Smooth muscle cell (in vitro differentiated cells): ENCODE results near the gene METTL26. TPM values are rescaled to one million over a fixed set of nuclear protein-coding genes. Genes with fewer than 3 reads are reported as not detected.

Source experiments
- DNase-seq: peaks from one replicate; lab custom pipeline; 2025; ENCODE audit not compliant: unreplicated experiment; lab: John Stamatoyannopoulos, UW
- H2AFZ ChIP-seq: fragments of 200-600 bp; sonication (generic); 2 replicates; pipeline ENCODE4 v1.6.0; 2016; ENCODE audit warnings: antibody characterized with exemption, low read depth, mild to moderate bottlenecking
- H3F3A ChIP-seq: fragments of 200-600 bp; sonication (generic); 2 replicates; pipeline ENCODE4 v1.6.0; 2017; ENCODE audit warnings: antibody characterized with exemption, low read depth
- H3K27ac ChIP-seq: fragments of 200-600 bp; sonication (generic); 2 replicates; pipeline ENCODE4 v1.5.1; 2016; ENCODE audit warnings: low read depth, mild to moderate bottlenecking
- H3K27me3 ChIP-seq: fragments of 200-600 bp; sonication (generic); 2 replicates; pipeline ENCODE4 v1.6.1; 2016; ENCODE audit warnings: low read depth, mild to moderate bottlenecking
- H3K36me3 ChIP-seq: fragments of 200-600 bp; sonication (generic); 2 replicates; pipeline ENCODE4 v1.5.1; 2016; ENCODE audit warnings: low read depth
- H3K4me1 ChIP-seq: fragments of 200-600 bp; sonication (generic); 2 replicates; pipeline ENCODE4 v1.5.1; 2016; ENCODE audit warnings: low read depth
- H3K4me2 ChIP-seq: fragments of 200-600 bp; sonication (generic); 2 replicates; pipeline ENCODE4 v1.6.0; 2016; ENCODE audit warnings: mild to moderate bottlenecking
- H3K4me3 ChIP-seq: fragments of 200-600 bp; sonication (generic); 2 replicates; pipeline ENCODE4 v1.5.1; 2016; ENCODE audit warnings: mild to moderate bottlenecking
- H3K79me2 ChIP-seq: fragments of 200-600 bp; sonication (generic); 2 replicates; pipeline ENCODE4 v1.6.0; 2016; ENCODE audit warnings: low read depth, mild to moderate bottlenecking
- H3K9ac ChIP-seq: fragments of 200-600 bp; sonication (generic); 2 replicates; pipeline ENCODE4 v1.6.0; 2016; ENCODE audit warnings: low read depth
- H3K9me3 ChIP-seq: fragments of 200-600 bp; sonication (generic); replicated peaks from 2 replicates; pipeline ENCODE4 v1.5.1; 2016; ENCODE audit warnings: low read depth
- H4K20me1 ChIP-seq: fragments of 200-600 bp; sonication (generic); 2 replicates; pipeline ENCODE4 v1.6.0; 2016; ENCODE audit warnings: low read depth
- WGBS: methylation state at CpG from one replicate; pipeline ENCODE4 v1.1.7; 2016; ENCODE audit warnings: low lambda C conversion rate; 5-methylcytosine and 5-hydroxymethylcytosine counted together
- polyA plus RNA-seq: library from polyadenylated mRNA; unstranded; fragments of >200 nt; fragmentation: Nextera tagmentation; extraction: Ambion mirVana; gene quantifications from 2 replicates; pipeline ENCODE4 v1.2.1, GENCODE V29; 2016
- total RNA-seq: library from RNA; depleted of rRNA; stranded (reverse); fragments of >200 nt; gene quantifications from 2 replicates; pipeline ENCODE4 v1.2.3, GENCODE V29; 2014
- TF ChIP-seq, protein P1 (sequence below): fragments of 200-600 bp; sonication (generic); IDR thresholded peaks from 2 replicates; pipeline ENCODE4 v1.5.1; 2017; ENCODE audit warnings: borderline replicate concordance, mild to moderate bottlenecking, antibody characterized with exemption; ENCODE audit not compliant: insufficient read depth, poor library complexity, severe bottlenecking

Gene METTL26
- total RNA-seq (134 and 158 TPM in 2 replicates), polyA plus RNA-seq (227 and 238 TPM in 2 replicates)

DNA sequence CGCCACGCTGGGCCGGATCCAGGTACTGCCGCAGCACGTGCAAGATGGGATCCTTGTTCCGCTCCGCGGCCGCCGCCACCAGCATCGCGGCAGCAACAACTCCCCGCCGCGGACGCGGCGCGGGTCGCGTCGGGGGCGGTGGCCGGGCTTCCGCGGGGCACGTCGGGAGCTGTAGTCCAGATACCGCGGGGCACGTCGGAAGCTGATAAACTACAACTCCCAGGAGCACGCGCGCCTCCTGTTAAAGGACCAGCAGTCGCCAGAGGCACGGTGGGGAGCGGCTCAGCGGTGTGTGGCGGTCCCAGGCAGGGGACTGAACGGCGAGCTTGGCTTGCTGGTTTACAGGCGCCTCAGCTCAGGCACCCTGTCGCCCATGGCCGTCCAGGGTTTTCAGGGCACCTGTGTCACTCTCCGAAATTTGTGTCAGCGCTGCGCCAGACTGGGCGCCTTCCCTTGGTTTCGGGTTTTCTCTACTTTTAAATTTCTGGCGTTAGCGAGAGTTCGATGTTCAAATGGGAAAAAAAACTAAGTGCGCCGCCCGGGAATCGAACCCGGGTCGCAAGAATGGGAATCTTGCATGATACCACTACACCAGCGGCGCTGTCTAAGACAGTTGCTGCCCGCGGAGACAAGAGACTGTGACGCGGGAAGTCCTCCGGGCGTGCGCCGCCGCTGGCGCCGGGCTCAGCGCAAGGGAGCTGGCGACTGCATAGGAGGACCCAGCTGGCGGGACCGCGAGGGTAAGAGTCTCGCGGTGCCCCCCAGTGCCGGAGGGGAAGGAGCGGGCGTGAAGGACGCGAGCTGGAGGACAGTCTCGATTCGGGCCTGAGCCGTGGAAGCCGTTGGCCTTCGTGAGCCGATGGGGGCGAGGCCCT, at the start of gene METTL26:
Gene METTL26, minus strand, starts transcription at position 100 of the 875 bp plus-strand sequence. Its CDS starts 15 bp downstream, at position 85.
- no peaks in the 10 kb centered on the region for H3K36me3 ChIP-seq
- H3K4me2 ChIP-seq = peak within 1 kb of the TSS; percentile 89
- peaks cover 13% of the 10 kb centered on the region for H3F3A ChIP-seq
- peaks cover 10% of the 10 kb centered on the region for H3K79me2 ChIP-seq
- peak within 1 kb of the TSS; percentile 88 for H3K27ac ChIP-seq
- DNase-seq = peak; percentile 99
- peaks cover 11% of the 10 kb centered on the region for H4K20me1 ChIP-seq
- TF ChIP-seq, protein P1, sequence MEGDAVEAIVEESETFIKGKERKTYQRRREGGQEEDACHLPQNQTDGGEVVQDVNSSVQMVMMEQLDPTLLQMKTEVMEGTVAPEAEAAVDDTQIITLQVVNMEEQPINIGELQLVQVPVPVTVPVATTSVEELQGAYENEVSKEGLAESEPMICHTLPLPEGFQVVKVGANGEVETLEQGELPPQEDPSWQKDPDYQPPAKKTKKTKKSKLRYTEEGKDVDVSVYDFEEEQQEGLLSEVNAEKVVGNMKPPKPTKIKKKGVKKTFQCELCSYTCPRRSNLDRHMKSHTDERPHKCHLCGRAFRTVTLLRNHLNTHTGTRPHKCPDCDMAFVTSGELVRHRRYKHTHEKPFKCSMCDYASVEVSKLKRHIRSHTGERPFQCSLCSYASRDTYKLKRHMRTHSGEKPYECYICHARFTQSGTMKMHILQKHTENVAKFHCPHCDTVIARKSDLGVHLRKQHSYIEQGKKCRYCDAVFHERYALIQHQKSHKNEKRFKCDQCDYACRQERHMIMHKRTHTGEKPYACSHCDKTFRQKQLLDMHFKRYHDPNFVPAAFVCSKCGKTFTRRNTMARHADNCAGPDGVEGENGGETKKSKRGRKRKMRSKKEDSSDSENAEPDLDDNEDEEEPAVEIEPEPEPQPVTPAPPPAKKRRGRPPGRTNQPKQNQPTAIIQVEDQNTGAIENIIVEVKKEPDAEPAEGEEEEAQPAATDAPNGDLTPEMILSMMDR = no peak
- H3K9me3 ChIP-seq = no peaks in the 10 kb centered on the region
- peaks cover 14% of the 10 kb centered on the region for H3K4me1 ChIP-seq
- H3K27me3 ChIP-seq = no peaks in the 10 kb centered on the region
- H3K4me3 ChIP-seq = peak within 1 kb of the TSS; percentile 99
- peak within 1 kb of the TSS; percentile 67 for H3K9ac ChIP-seq
- WGBS = under 1% methylated on average over 77 of the region's 91 CpGs
- peak within 1 kb of the TSS; percentile 93 for H2AFZ ChIP-seq

DNA sequence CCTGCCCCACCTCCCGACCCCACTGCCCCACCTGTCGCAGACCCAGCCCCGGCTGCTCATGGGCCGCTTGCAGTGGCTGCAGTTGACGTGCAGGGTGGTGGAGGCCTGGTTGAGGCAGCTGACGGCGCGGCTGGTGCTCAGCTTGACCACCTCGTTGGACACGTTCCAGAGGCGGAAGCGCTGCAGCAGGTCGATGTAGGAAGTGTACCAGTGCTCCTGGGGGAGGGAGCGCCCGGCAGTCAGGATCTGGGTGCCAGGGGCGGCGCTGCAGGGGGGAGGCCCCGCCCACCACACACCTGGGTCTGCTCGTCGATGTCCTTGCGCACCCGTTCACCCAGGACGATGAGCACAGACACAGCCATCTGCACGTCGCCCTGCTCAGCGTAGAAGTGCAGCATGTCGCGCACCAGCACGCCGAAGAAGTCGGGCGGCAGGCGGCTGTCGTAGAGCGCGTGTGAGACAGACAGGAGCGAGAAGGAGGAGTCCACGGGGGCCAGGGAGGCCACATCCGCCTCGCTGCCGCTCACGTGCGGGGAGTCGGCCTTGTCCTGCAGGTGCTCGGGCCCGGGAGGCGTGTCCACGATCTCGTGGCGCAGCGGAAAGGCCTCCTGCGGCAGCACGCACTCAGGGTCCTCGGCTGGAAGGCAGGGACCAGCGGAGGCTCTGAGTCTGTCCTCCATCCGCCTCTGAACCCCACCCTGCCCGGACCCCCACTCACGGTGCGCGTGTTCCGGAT, 49.0 kb upstream of the METTL26 start:
- Histone ChIP-seq H3K4me3 (peak overlapping the region; percentile 60), H3K27me3 (no peaks in the 10 kb centered on the region), H3K27ac (peak overlapping the region; percentile 84), H3K79me2 (peaks cover 43% of the 10 kb centered on the region), H3F3A (no peaks in the 10 kb centered on the region), H4K20me1 (peaks cover 33% of the 10 kb centered on the region), H3K9me3 (no peaks in the 10 kb centered on the region), H2AFZ (no peak overlapping the region), H3K4me1 (peaks cover 24% of the 10 kb centered on the region), H3K36me3 (no peaks in the 10 kb centered on the region), H3K9ac (no peak overlapping the region), H3K4me2 (peak overlapping the region; percentile 95)
- no peak for DNase-seq
- TF ChIP-seq, protein P1 = no peak
- WGBS = 97% methylated on average over 45 of the region's 61 CpGs

DNA sequence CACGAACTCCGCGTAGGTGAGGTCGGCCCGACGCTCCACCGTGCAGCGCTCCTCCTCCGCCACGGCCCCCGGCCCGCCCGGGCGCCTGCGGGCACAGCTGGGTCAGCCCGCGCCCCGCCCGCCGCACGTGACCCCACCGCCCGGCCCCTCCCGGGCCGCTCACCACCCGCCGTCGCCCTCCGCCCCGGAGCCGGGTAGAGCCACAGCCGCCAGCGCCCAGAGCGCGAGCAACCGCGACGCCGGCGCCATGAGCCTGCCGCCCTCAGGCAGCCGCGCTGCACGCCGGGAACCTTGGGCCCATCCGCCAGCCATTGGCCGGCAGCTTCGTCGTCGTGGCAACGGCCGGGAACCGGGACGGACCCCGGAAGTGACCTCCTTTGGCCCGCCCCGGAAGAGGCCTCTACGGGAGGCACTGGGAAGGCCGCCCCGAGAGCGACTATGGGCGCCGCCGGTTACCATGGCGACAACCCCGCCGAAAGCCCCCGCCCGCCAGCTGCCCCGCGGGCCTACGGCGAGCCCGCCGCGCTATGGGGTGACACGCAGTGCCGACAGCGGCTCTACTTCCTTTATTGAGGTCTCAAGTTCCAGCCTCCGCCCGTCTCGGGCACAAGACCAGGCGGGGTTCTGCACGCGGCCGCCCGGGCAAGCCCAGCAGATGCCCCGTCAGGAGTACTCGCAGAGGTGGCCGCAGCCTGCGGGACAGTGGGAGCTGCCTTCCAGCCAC, 48.1 kb upstream of the METTL26 start, which contains the start of gene JMJD8:
Gene JMJD8, minus strand, starts transcription at position 264 of the 724 bp plus-strand sequence. Its CDS starts 15 bp downstream, at position 249.
- TF ChIP-seq, protein P1 = no peak
- Histone ChIP-seq H3F3A (no peaks in the 10 kb centered on the region), H3K36me3 (no peaks in the 10 kb centered on the region), H3K27ac (peak within 1 kb of the TSS; percentile 84), H3K79me2 (peaks cover 35% of the 10 kb centered on the region), H3K9ac (peak within 1 kb of the TSS; percentile 71), H3K27me3 (no peaks in the 10 kb centered on the region), H3K9me3 (no peaks in the 10 kb centered on the region), H4K20me1 (peaks cover 33% of the 10 kb centered on the region), H3K4me2 (peak within 1 kb of the TSS; percentile 95), H3K4me3 (peak within 1 kb of the TSS; percentile 60), H2AFZ (no peak within 1 kb of the TSS), H3K4me1 (peaks cover 18% of the 10 kb centered on the region)
- WGBS = 18% methylated on average over 54 of the region's 91 CpGs
- peak; percentile 82 for DNase-seq
